Parathyroid adenoma (tissue), 2 donors: ENCODE results near the gene MYO18B.

ENCODE experiments used
- H2AFZ ChIP-seq: fragments of 300-600 bp; sonication (generic); one replicate; pipeline ENCODE4 v1.7.0; 2017; ENCODE audit warnings: antibody characterized with exemption, mild to moderate bottlenecking
- H3K27ac ChIP-seq: fragments of 300-600 bp; sonication (generic); one replicate; pipeline ENCODE4 v1.7.0; 2017
- H3K27me3 ChIP-seq: fragments of 300-600 bp; sonication (generic); one replicate; pipeline ENCODE4 v1.7.0; 2017; ENCODE audit warnings: low read length; ENCODE audit not compliant: control insufficient read depth, insufficient read depth
- H3K36me3 ChIP-seq: fragments of 300-600 bp; sonication (generic); one replicate; pipeline ENCODE4 v1.7.0; 2017; ENCODE audit warnings: low read length; ENCODE audit not compliant: control insufficient read depth, insufficient read depth
- H3K4me1 ChIP-seq: fragments of 300-600 bp; sonication (generic); one replicate; pipeline ENCODE4 v1.7.0; 2017; ENCODE audit warnings: control low read depth
- H3K4me2 ChIP-seq: fragments of 300-600 bp; sonication (generic); one replicate; pipeline ENCODE4 v1.7.0; 2017; ENCODE audit warnings: low read length
- H3K4me3 ChIP-seq: fragments of 300-600 bp; sonication (generic); one replicate; pipeline ENCODE4 v1.7.0; 2017; ENCODE audit warnings: low read depth, low read length
- H3K79me2 ChIP-seq: fragments of 300-600 bp; sonication (generic); one replicate; pipeline ENCODE4 v1.7.0; 2017; ENCODE audit warnings: control low read depth
- H3K9ac ChIP-seq: fragments of 300-600 bp; sonication (generic); one replicate; pipeline ENCODE4 v1.7.0; 2017; ENCODE audit warnings: mild to moderate bottlenecking
- H3K9me3 ChIP-seq: fragments of 300-600 bp; sonication (generic); one replicate; pipeline ENCODE4 v1.7.0; 2017; ENCODE audit warnings: low read length; ENCODE audit not compliant: control insufficient read depth
- CTCF ChIP-seq: fragments of 300-600 bp; sonication (generic); IDR thresholded peaks from one replicate; pipeline ENCODE4 v1.7.0; 2017; ENCODE audit warnings: antibody characterized with exemption, mild to moderate bottlenecking
- donor health status: primary hyperparathyroidism.

MYO18B gene

GRCh38 chr22:25754527-25755202, 12.7 kb downstream of the MYO18B start:
- Histone ChIP-seq H3K27ac (no peak overlapping the region), H3K36me3 (no peaks in the 10 kb centered on the region), H3K4me1 (no peaks in the 10 kb centered on the region), H3K4me2 (no peak overlapping the region), H3K27me3 (no peaks in the 10 kb centered on the region), H3K9me3 (no peaks in the 10 kb centered on the region), H3K4me3 (no peak overlapping the region), H2AFZ (no peak overlapping the region), H3K79me2 (no peaks in the 10 kb centered on the region), H3K9ac (no peak overlapping the region)
- no peak for TF ChIP-seq CTCF

GRCh38 chr22:25757686-25758085, 15.7 kb downstream of the MYO18B start:
- no peak overlapping the region for H3K9ac ChIP-seq

GRCh38 chr22:25758316-25758715, 16.3 kb downstream of the MYO18B start:
- Histone ChIP-seq H3K36me3 (no peaks in the 10 kb centered on the region), H3K9ac (no peak overlapping the region), H3K9me3 (no peaks in the 10 kb centered on the region), H3K27ac (no peak overlapping the region), H2AFZ (no peak overlapping the region), H3K79me2 (no peaks in the 10 kb centered on the region), H3K27me3 (no peaks in the 10 kb centered on the region), H3K4me1 (no peaks in the 10 kb centered on the region), H3K4me3 (no peak overlapping the region), H3K4me2 (no peak overlapping the region)
- TF ChIP-seq CTCF: no peak

More at GRCh38 chr22:25757686-25758085, 15.7 kb downstream of the MYO18B start:
- H3K9me3 ChIP-seq: no peaks in the 10 kb centered on the region
- TF ChIP-seq CTCF: no peak
- no peaks in the 10 kb centered on the region for H3K36me3 ChIP-seq
- no peak overlapping the region for H3K4me2 ChIP-seq
- no peak overlapping the region for H3K4me3 ChIP-seq
- no peak overlapping the region for H2AFZ ChIP-seq
- H3K27ac ChIP-seq: no peak overlapping the region
- H3K4me1 ChIP-seq: no peaks in the 10 kb centered on the region
- no peaks in the 10 kb centered on the region for H3K27me3 ChIP-seq
- no peaks in the 10 kb centered on the region for H3K79me2 ChIP-seq

- H3K4me2 ChIP-seq: no peak overlapping the region
- no peaks in the 10 kb centered on the region for H3K9me3 ChIP-seq
- no peak overlapping the region for H3K27ac ChIP-seq
- H2AFZ ChIP-seq: no peak overlapping the region
- no peaks in the 10 kb centered on the region for H3K4me1 ChIP-seq
- H3K79me2 ChIP-seq: no peaks in the 10 kb centered on the region
- no peak overlapping the region for H3K9ac ChIP-seq
- no peak for TF ChIP-seq CTCF
- no peaks in the 10 kb centered on the region for H3K36me3 ChIP-seq
- no peaks in the 10 kb centered on the region for H3K27me3 ChIP-seq
- no peak overlapping the region for H3K4me3 ChIP-seq
These were observed 17.8 kb downstream of the MYO18B start for GRCh38 chr22:25759825-25760231.

- H3K9me3 ChIP-seq: no peaks in the 10 kb centered on the region
- H3K4me1 ChIP-seq: no peaks in the 10 kb centered on the region
- no peak for TF ChIP-seq CTCF
- H3K9ac ChIP-seq: no peak overlapping the region
- H2AFZ ChIP-seq: no peak overlapping the region
- H3K4me2 ChIP-seq: no peak overlapping the region
- H3K36me3 ChIP-seq: no peaks in the 10 kb centered on the region
- H3K79me2 ChIP-seq: no peaks in the 10 kb centered on the region
- H3K4me3 ChIP-seq: no peak overlapping the region
- no peak overlapping the region for H3K27ac ChIP-seq
- no peaks in the 10 kb centered on the region for H3K27me3 ChIP-seq
These were observed 18.3 kb downstream of the MYO18B start for GRCh38 chr22:25760294-25760693.
